Kidney (tissue), 14 donors: ENCODE results near the gene PANX3. TPM values are rescaled to one million over a fixed set of nuclear protein-coding genes. Genes with fewer than 3 reads are reported as not detected.
A peak's percentile ranks its signal among the peaks of the same experiment; 100 is the strongest.

ENCODE experiments used
- DNase-seq, 5 donors: peaks; one replicate each; pipeline ENCODE4 v3.0.0-alpha.2; 2013 to 2020
- FAIRE-seq: peaks from 2 replicates; lab custom pipeline; 2012; peaks lifted over from hg19 to GRCh38; lab: Jason Lieb, UNC
- H3K27ac ChIP-seq, 2 donors: one replicate each; pipeline ENCODE4 v1.7.0; 2013; ENCODE audit warnings: low read depth in 2 of 2, low read length in 2 of 2, inconsistent platforms in 1 of 2
- H3K27me3 ChIP-seq: one replicate; pipeline ENCODE4 v1.7.1; 2013; ENCODE audit warnings: low read length, inconsistent platforms; ENCODE audit not compliant: control insufficient read depth, insufficient read depth
- H3K36me3 ChIP-seq, 3 donors: one replicate each; pipeline versions ENCODE4 v1.7.0 to v1.7.1; 2013; ENCODE audit warnings: low read length in 3 of 3, control low read depth in 1 of 3, inconsistent platforms in 1 of 3; ENCODE audit not compliant: insufficient read depth in 3 of 3, control insufficient read depth in 2 of 3
- H3K4me1 ChIP-seq, 3 donors: one replicate each; pipeline versions ENCODE4 v1.7.0 to v1.7.1; 2013; ENCODE audit warnings: low read length in 3 of 3, inconsistent platforms in 1 of 3, low read depth in 1 of 3; ENCODE audit not compliant: control insufficient read depth in 2 of 3, insufficient read depth in 2 of 3
- H3K4me3 ChIP-seq, 3 donors: one replicate each; pipeline versions ENCODE4 v1.7.0 to v1.8.1; 2013; ENCODE audit warnings: low read length in 3 of 3, control low read depth in 1 of 3, inconsistent platforms in 1 of 3
- H3K9ac ChIP-seq, 3 donors: one replicate each; pipeline versions ENCODE4 v1.7.0 to v1.7.1; 2013; ENCODE audit warnings: low read length in 3 of 3, control low read depth in 1 of 3, inconsistent platforms in 1 of 3
- H3K9me3 ChIP-seq, 3 donors: one replicate each; pipeline versions ENCODE4 v1.7.0 to v1.7.1; 2013; ENCODE audit warnings: low read length in 3 of 3, control low read depth in 1 of 3, inconsistent platforms in 1 of 3; ENCODE audit not compliant: control insufficient read depth in 2 of 3, insufficient read depth in 1 of 3
- intact Hi-C: fragments of 100-400 bp; cut with DNase I; formaldehyde crosslinking; loops from one replicate; pipeline ENCODE4 v1.11.1; 2022
- polyA plus RNA-seq: library from polyadenylated mRNA; stranded (reverse); fragments of 350-450 nt; fragmentation: Illumina TruSeq; extraction: RNeasy Lipid Tissue Mini Kit (QIAGEN cat#74804); gene quantifications from one replicate; pipeline ENCODE4 v1.2.3, GENCODE V29; 2014; ENCODE audit warnings: low read depth, low replicate concordance; ENCODE audit not compliant: insufficient read depth
- total RNA-seq: library from RNA; stranded (reverse); fragmentation: NEBNext Ultra II Directional; extraction: Animal tissue kit (Norgen Biotek cat#: 25700); gene quantifications from one replicate; pipeline ENCODE4 v1.2.1, GENCODE V29; 2021
- TF ChIP-seq, protein P1 (sequence below): IDR thresholded peaks from 3 replicates; pipeline ENCODE4 v1.5.1; 2012; ENCODE audit warnings: mild to moderate bottlenecking, moderate library complexity, borderline replicate concordance; ENCODE audit not compliant: insufficient read depth; ENCODE audit errors: extremely low read depth
- donor health status: control.
- donor health status: control.
- donor health status: control.
- donor health status: control.
- donor health status: control.
- donor health status: DM: yes; HTN: yes; CAD: no.
- donor health status: Normal renal cell carcinoma (clear cell type).

Gene PANX3
- total and polyA plus RNA-seq, 2 donors from 2014 or later = not detected

DNA sequence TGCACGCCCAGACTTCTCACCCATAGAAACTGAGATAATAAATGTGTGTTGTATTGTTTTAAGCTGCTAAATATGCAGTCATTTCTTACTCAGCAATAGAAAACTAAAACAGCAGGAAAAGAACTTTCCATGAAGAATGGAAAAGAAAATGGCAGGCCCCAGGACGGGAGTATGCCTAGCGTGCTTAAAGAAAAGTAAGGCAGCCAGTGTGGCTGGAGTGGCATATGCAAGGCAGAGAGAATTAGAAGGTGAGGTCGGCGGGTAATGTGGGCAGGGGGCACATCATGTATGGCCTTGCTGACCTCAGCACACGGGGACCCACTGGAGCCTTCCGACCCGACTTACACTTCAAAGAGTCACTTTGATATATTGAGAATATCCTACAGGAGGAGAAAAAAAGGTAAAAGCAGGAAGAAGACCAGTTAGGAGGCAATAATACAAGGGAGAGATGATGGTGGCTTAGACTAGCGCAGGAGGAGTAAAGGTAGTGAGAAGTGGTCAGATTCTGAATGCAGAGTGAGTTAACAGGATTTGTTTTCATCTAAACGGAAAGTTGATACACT, 31.9 kb downstream of the PANX3 start:
- DNase-seq = no peak
- Histone ChIP-seq H3K9me3 (no peaks in the 10 kb centered on the region), H3K4me3 (no peak overlapping the region), H3K4me1 (no peaks in the 10 kb centered on the region), H3K27me3 (no peaks in the 10 kb centered on the region), H3K27ac (no peak overlapping the region), H3K9ac (no peak overlapping the region), H3K36me3 (peaks cover 0 to 11% (median 0%) of the 10 kb centered on the region in 3 donors)
- FAIRE-seq = no peak
- intact Hi-C loops = loop anchor here (10.0 kb wide), 1 partner anchor 202 kb away; no protein-coding TSS in a partner anchor
- TF ChIP-seq, protein P1, sequence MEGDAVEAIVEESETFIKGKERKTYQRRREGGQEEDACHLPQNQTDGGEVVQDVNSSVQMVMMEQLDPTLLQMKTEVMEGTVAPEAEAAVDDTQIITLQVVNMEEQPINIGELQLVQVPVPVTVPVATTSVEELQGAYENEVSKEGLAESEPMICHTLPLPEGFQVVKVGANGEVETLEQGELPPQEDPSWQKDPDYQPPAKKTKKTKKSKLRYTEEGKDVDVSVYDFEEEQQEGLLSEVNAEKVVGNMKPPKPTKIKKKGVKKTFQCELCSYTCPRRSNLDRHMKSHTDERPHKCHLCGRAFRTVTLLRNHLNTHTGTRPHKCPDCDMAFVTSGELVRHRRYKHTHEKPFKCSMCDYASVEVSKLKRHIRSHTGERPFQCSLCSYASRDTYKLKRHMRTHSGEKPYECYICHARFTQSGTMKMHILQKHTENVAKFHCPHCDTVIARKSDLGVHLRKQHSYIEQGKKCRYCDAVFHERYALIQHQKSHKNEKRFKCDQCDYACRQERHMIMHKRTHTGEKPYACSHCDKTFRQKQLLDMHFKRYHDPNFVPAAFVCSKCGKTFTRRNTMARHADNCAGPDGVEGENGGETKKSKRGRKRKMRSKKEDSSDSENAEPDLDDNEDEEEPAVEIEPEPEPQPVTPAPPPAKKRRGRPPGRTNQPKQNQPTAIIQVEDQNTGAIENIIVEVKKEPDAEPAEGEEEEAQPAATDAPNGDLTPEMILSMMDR = no peak

DNA sequence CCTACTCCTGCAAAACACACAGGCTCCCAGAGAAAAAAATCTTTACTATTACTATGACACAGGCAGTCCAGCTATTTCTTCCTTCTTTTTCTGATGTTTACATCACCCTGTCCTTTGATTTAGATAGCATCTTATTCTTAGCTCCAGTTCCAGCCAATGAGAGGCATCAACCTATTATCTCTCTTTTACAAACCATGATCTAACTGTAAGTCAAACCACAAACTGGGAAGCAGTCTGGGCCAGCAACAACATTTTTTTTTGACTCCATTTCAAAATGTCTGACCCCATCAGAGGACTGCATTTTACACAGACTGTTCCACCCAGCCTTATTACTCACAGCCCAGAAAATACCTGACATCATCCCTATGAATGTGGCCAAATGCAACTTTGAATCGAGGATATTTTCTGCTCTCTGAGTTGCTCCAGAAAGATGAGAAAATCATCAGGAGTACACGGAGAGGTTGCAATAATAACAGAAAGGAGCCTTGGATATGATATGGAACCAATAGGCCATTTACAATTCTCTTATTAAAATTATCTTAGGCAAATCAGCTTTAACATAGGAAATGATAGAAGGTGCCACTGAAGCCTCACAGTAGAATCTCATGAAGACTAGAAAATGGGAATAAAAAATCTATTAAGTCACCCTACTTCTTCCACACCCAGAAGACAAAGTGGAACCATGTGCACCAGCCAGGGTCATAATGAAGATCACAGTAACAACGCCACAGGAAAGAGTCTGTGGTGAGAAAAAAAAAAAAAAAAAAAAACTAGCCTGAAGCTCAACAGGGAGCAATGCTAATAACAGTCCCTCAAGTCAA, 32.6 kb downstream of the PANX3 start:
- no peak overlapping the region for H3K27ac ChIP-seq
- intact Hi-C loops = loop anchor here (10.0 kb wide), 1 partner anchor 201 kb away; no protein-coding TSS in a partner anchor
- DNase-seq = no peak
- no peak overlapping the region for H3K4me3 ChIP-seq
- H3K36me3 ChIP-seq = peaks cover 0 to 9% (median 0%) of the 10 kb centered on the region in 3 donors
- no peak for FAIRE-seq
- TF ChIP-seq, protein P1 = no peak
- H3K9me3 ChIP-seq = no peaks in the 10 kb centered on the region
- no peaks in the 10 kb centered on the region for H3K27me3 ChIP-seq
- no peak overlapping the region for H3K9ac ChIP-seq
- no peaks in the 10 kb centered on the region for H3K4me1 ChIP-seq

DNA sequence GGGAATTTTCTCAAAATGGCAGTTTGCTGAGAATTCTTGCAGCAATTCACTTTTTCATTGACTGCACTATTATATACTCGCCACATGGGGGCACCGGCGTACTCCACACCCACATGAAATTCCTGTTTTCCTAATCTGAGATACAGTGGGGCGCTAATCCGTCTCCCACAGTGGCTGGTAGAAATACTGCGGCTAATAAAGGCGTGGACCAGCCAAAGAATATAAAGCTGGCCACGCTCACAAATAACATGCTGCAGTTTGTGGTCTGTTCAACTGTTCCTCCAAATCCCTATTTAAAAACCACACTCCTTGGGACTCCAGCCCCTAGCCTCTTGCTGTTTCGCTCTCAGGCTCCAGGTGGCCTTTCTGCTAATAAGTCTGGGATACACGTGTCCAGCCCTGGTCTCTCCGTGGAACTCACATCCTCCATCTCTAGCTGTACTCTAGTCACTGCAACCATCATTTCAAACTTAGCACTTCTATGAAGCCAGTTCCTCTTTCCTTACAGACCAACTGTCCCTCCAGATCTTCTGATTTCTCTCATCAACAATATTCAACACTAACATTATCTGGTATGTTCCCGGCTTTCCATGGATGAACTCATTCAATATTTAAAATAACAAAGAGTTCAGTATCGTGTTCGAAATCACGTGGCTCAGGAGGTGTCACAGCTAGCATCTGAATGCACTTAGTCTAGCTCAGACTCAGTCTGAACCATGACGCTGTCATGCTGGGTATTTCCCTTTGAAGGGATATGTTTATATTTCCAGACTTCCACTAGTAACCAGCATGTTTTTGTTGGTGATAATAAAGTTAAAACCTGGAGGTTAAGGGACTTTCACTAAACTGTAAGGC, 33.4 kb downstream of the PANX3 start:
- H3K4me3 ChIP-seq = peak overlapping the region in 2 of 3 donors; percentile 43 to 45
- no peaks in the 10 kb centered on the region for H3K4me1 ChIP-seq
- peaks cover 0 to 5% (median 4%) of the 10 kb centered on the region in 3 donors for H3K36me3 ChIP-seq
- no peaks in the 10 kb centered on the region for H3K9me3 ChIP-seq
- TF ChIP-seq, protein P1 = peak; percentile 86
- FAIRE-seq (peak; percentile 62), DNase-seq (peak in 4 of 5 donors; percentile 63 to 81 (median 76))
- H3K27me3 ChIP-seq = no peaks in the 10 kb centered on the region
- intact Hi-C loops = loop anchor here (10.0 kb wide), 1 partner anchor 200 kb away; no protein-coding TSS in a partner anchor
- no peak overlapping the region for H3K9ac ChIP-seq
- H3K27ac ChIP-seq = no peak overlapping the region
